Measurements from ENCODE around the gene FOXO3. TPM values are rescaled to one million over a fixed set of nuclear protein-coding genes. Genes with fewer than 3 reads are reported as not detected.

FOXO3 gene
- total RNA-seq, 2 experiments from 2014 or later: 7.5 to 9.0 TPM

GRCh38 chr6:108622641-108623298 lies 62.1 kb downstream of the FOXO3 start:
- Mint-ChIP-seq H3K27ac (no peak overlapping the region), H3K9me3 (no peaks in the 10 kb centered on the region), H3K27me3 (no peaks in the 10 kb centered on the region), H3K4me3 (no peak overlapping the region), H3K36me3 (ENCODE audit: low read depth) (no peaks in the 10 kb centered on the region), H3K4me1 (ENCODE audit: low read depth) (peaks cover 49% of the 10 kb centered on the region)
- TF ChIP-seq CTCF (IDR thresholded peaks at IDR 0.05): no peak
- intact Hi-C loops (cut with micrococcal nuclease): no loop called here
- ChIA-PET CTCF (interaction anchor here (0.7 to 0.8 kb wide), 2 partner anchors 48 to 81 kb away, joined by 3 read pairs; no protein-coding TSS in a partner anchor), POLR2A (no interaction called here)
- no peak for ATAC-seq
- DNase-seq: no peak

- peaks cover 46% of the 10 kb centered on the region for H3K4me1 Mint-ChIP-seq (ENCODE audit: low read depth)
Observed at GRCh38 chr6:108623995-108624394, 63.3 kb downstream of the FOXO3 start.

GRCh38 chr6:108625581-108625980 lies 64.9 kb downstream of the FOXO3 start:
- ChIA-PET CTCF (interaction anchor here (1.1 kb wide), 1 partner anchor 289 kb away, joined by 3 read pairs; no protein-coding TSS in a partner anchor), POLR2A (no interaction called here)
- H3K36me3 Mint-ChIP-seq (ENCODE audit: low read depth): no peaks in the 10 kb centered on the region
- H3K9me3 Mint-ChIP-seq: no peaks in the 10 kb centered on the region
- no peak overlapping the region for H3K4me3 Mint-ChIP-seq
- DNase-seq: no peak
- H3K4me1 Mint-ChIP-seq (ENCODE audit: low read depth): peaks cover 53% of the 10 kb centered on the region
- ATAC-seq: no peak
- no peak for TF ChIP-seq CTCF (IDR thresholded peaks at IDR 0.05)
- H3K27ac Mint-ChIP-seq: no peak overlapping the region
- no peaks in the 10 kb centered on the region for H3K27me3 Mint-ChIP-seq
- intact Hi-C loops (cut with micrococcal nuclease): no loop called here

More at GRCh38 chr6:108623995-108624394, 63.3 kb downstream of the FOXO3 start:
- Mint-ChIP-seq H3K27me3 (no peaks in the 10 kb centered on the region), H3K4me3 (no peak overlapping the region), H3K9me3 (no peaks in the 10 kb centered on the region), H3K36me3 (ENCODE audit: low read depth) (no peaks in the 10 kb centered on the region), H3K27ac (no peak overlapping the region)
- no peak for ATAC-seq
- intact Hi-C loops (cut with micrococcal nuclease): no loop called here
- ChIA-PET CTCF (interaction anchor here (0.6 to 0.7 kb wide), 2 partner anchors 199 to 333 kb away, joined by 3 read pairs; no protein-coding TSS in a partner anchor), POLR2A (no interaction called here)
- no peak for TF ChIP-seq CTCF (IDR thresholded peaks at IDR 0.05)
- DNase-seq: no peak

- ATAC-seq: no peak
- H3K27me3 Mint-ChIP-seq: no peaks in the 10 kb centered on the region
- POLR2A ChIA-PET: interaction anchor here (1.0 kb wide), 1 partner anchor 14 kb away, joined by 3 read pairs; no protein-coding TSS in a partner anchor
- no peak overlapping the region for H3K27ac Mint-ChIP-seq
- no peak for TF ChIP-seq CTCF (IDR thresholded peaks at IDR 0.05)
- CTCF ChIA-PET: no interaction called here
- no peak for DNase-seq
- H3K9me3 Mint-ChIP-seq: no peaks in the 10 kb centered on the region
- H3K4me1 Mint-ChIP-seq (ENCODE audit: low read depth): peaks cover 57% of the 10 kb centered on the region
- H3K4me3 Mint-ChIP-seq: no peak overlapping the region
- H3K36me3 Mint-ChIP-seq (ENCODE audit: low read depth): no peaks in the 10 kb centered on the region
- intact Hi-C loops (cut with micrococcal nuclease): no loop called here
Observed at GRCh38 chr6:108626777-108627176, 66.1 kb downstream of the FOXO3 start.

- CTCF ChIA-PET: interaction anchor here (0.8 kb wide), 2 partner anchors 13 to 32 kb away, joined by 3 read pairs; no protein-coding TSS in a partner anchor
- POLR2A ChIA-PET: no interaction called here
- intact Hi-C loops (cut with micrococcal nuclease): no loop called here
- no peaks in the 10 kb centered on the region for H3K36me3 Mint-ChIP-seq (ENCODE audit: low read depth)
- no peak overlapping the region for H3K27ac Mint-ChIP-seq
- DNase-seq: peak; percentile 41
- no peak for TF ChIP-seq CTCF (IDR thresholded peaks at IDR 0.05)
- no peaks in the 10 kb centered on the region for H3K27me3 Mint-ChIP-seq
- no peaks in the 10 kb centered on the region for H3K9me3 Mint-ChIP-seq
- peaks cover 54% of the 10 kb centered on the region for H3K4me1 Mint-ChIP-seq (ENCODE audit: low read depth)
- no peak overlapping the region for H3K4me3 Mint-ChIP-seq
- peak; percentile 60 for ATAC-seq
Observed at GRCh38 chr6:108627692-108628550, 67.2 kb downstream of the FOXO3 start.

Measured in activated CD8-positive, alpha-beta T cell treated with anti-CD3 and anti-CD28 coated beads for 36 hours (primary cell).